GM03348 (cell line): Measurements from ENCODE around the gene HECW1.

ENCODE experiments used
- DNase-seq: peaks from one replicate; pipeline ENCODE4 v3.0.0; 2012; ENCODE audit warnings: low spot score

HECW1 gene

DNA sequence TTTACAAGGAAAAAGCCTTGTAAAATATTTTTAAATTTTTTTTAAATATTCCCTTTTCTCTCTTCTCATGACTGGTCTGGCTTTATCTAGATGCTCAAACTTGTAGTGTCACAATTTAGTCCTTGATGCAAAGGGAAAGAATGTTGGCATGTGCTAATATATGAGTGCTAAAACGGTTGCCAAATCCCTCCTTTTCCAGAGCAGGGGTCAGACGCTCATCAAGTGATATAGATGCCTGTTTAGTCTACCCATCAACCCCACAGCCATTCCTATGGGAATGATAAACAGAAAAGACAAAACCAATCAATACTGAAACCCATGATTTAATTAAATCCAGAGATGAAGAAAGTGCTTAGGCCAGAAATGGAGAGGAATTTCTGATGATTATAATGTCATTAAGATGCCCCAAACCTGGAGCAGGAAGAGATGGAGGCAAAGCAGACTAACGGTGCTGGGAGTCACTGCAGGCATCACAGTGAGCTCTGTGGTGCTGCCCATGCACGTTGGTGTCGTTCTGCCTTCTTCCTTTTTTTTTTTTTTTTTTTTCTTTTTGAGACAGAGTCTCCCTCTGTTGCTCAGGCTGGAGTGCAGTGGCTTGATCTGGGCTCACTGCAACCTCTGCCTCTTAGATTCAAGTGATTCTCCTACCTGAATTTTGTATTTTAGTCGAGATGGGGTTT, 260.4 kb downstream of the HECW1 start:
- no peak for DNase-seq

DNA sequence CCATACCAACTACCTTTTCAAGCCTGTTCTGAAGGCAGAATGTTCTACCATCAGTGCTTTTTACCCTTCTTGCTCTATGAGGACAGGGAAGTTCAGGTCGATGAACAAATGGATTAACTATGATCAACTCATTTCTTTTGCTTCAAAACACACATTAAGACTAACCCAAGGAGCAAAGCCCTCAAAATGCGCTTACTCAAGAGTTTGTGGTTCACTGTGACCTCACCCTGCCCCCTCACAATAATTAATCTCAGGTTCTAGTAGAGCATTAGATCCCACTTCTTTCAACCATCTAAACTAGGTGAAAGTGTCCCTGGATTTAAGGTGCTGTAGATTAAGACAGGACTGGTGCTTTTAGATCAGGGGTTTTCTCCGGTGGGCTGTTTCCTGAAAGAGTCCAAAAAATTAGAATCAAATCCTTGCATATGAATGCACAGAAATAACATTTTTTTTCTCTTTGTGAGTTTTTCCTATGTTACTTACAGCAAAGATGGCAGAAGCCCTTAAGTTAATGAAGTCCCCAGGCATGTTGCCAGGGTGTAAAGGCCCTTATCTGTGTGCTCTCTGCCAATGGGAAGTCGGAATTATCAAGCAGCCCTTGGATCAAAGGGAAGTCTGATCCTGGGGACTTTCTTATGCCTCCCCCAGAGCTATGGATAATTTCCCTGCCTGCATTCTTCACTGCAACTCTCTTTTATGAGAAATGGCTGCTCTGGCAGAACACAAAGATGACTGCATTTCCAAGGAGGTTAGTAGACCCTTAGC, 264.9 kb downstream of the HECW1 start:
- no peak for DNase-seq

DNA sequence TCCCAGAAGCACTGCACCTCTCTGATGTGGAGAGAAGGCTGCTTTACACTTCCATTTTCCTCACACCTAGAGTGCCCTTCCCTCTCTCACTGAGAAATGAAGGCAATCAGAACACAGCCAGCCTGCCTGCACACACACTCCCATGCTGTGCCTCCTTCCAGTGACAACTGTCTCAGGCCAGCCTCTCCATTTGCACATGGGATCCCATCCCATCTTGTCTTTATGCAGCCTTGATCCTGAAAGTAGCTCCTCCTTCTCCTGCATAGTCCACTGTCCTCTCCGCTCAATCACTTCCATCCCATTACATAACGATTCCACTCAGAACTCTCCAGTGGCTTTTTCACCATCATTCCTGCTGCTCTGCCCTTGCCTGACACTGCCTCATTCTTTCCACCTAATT, 266.8 kb downstream of the HECW1 start:
- DNase-seq, result no peak

DNA sequence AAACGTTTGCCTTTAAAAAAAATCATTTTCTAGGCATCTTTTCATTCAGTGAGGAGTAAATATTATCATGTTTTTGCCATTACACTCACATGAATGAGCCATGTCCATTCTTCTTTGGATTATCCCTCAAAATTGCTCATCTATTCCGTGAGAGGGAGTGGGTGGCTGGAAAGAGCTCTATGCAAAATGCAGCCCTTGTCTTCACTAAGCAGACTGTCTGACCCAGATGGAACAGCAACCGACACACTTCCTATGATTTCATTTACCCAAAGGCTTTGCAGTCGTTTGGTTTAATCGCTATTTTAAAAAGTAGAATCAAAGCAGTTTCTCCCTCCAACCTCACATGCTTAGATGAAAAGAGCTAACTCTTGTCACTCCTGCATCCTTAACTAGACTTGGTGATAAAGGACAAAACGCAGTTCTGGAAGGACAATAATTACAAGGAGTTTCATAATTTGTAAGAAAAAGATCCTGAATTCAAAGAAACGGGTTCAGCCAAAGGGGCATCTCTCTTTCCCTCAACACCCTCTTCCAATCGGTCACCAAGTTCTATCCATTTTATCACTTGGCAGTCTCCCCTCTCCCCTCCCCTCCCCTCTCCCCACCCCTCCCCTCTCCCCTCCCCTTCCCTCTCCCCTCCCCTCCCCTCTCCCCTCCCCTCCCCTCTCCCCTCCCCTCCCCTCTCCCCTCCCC, 272.3 kb downstream of the HECW1 start:
- no peak for DNase-seq

DNA sequence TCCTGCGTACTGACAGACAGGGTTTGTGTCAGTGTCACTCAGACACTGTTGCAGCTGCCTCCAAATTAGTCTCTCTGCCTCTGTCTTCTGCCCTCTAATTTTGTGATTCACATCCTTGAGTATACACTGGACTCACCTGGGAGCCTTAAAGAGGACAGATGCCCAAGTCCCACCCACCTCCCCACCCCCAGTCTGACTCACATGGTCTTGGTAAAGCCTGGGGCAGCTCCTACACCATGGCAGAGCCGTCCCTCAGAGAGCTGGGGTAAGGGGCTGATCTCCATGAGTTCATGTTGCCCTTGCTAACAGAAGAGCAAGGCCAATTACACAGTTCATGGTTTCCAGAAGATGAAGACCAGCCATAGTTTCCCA, 272.8 kb downstream of the HECW1 start:
- no peak for DNase-seq

GRCh38 chr7:43385856-43386255, 273.4 kb downstream of the HECW1 start:
- DNase-seq, result no peak

GRCh38 chr7:43387932-43388331, 275.5 kb downstream of the HECW1 start:
- DNase-seq, result no peak

DNA sequence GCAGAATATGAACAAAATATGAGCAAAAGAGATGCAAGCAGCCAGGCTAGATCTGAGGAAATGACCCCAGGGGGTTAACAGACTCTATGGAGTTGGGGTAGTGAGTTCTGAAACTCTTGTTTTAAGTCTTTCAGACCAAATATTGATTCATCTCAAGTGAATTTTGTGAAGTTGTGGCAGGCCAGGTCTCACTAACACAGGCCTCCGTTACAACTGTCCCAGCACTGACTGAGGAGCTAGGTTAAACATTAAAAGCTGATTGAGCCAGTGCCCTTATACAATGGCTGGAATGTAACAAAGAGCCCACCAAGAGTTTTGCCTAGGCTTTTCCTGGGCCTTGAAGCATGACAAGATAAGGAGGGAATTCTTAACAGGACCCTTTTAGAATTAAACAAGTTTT, 278.1 kb downstream of the HECW1 start:
- no peak for DNase-seq

- no peak for DNase-seq
These were observed 279.1 kb downstream of the HECW1 start for GRCh38 chr7:43391518-43391917.

DNA sequence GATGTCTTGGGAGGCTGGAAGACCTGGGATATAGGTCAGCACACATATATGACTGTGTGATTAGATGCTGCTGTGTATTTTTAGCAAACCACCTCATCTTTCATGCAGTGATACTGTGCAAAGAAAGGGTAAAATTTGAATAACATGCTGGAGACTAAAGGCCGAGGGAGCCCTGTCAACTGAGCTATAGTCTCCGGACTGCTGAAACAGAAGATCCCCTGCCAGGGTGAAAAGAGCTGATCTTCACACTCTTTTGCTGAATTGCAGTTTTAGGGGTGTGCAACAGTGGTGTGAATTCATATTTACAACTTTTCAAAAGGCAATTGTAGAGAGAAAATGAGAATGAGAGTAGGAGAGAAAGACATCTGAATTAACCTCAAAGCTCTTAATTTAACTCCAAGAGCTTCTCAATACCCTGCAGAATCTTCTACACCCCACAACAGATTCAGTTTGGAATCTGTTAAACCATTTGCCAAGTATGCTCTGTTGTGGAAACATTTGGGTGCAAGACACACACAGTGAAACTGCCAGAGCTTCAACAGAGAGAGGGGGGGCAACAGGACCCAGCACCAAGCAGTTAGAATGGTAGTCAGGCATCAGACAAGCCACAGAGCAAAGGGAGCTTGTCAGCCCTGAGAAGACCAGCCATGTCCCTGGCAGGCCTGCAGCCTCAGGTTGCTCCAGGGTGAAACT, 280.3 kb downstream of the HECW1 start:
- no peak for DNase-seq

DNA sequence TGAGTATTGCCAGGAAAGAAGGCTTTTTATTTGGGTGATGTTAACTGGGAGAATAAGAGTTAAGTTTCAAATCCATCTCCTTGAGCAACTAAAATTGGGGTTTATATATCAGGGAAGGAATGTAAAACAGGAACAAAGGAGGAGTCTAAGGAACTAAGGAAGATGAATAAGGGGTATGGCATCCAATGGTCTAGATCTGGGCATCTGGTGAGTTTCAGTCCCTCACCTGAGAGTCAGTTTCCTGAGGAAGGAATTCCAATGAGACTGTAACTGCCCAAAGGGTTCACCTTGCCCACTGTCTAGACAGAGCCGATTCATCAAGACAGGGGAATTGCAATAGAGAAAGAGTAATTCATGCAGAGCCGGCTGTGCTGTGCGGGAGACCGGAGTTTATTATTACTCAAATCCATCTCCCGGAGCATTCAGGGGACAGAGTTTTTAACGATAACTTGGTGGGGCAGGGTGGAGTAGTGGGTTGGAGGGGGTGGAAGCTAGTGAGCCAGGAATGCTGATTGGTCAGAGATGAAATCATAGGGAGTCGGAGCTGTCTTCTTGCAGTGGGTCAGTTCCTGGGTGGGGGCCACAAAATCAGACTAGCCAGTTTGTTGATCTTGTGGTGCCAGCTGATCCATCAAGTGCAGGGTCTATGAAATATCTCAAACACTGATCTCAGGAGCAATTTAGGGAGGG, 282.1 kb downstream of the HECW1 start:
- no peak for DNase-seq

GRCh38 chr7:43395351-43395750, 282.9 kb downstream of the HECW1 start:
- no peak for DNase-seq

DNA sequence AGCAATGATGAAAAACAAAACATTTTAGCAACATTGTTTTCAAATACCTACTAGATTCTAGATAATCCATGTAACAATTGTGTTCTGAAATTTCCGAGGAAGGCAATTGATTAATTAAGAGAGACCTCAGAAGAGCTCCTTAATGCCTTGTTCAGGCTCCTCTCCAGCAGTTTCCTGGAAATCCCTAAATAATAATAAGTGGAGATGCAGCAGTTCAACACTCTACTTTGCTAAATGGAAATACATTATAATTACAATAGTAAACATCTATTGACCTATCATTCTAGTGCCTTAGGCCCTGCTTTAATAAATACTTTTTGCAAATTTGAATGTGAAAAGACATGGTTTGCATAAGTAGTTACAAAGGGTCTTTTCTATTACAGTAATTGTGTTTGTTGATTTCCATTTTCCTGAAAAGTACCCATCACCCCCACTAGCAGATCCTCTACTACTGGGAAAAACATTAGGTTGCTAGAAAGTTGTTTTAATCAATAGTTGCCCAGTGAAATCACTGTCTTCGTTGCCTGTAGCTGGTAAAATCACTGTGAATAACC, 283.8 kb downstream of the HECW1 start:
- no peak for DNase-seq

- no peak for DNase-seq
These were observed 286.4 kb downstream of the HECW1 start for GRCh38 chr7:43398831-43399230.

- no peak for DNase-seq
These were observed 293.5 kb downstream of the HECW1 start for GRCh38 chr7:43405948-43406347.

DNA sequence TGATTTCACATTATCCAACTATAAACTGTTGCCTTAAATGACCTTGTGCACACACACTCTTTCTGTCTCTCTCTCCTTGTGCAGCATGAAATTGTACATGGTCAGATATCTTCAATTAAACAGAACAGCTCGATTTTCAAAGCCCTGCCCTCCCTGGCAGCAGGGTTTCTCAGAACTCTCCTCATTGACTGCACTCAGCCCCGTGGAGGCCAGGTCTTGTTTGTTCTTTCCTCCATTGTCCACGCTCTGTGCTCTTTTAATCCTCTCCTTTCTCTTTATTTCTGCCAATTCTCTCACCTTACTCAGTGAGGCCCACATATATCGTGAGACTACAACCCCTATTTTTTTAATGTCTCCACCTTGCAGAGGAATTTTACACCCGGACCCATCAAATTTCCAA, 294.5 kb downstream of the HECW1 start:
- no peak for DNase-seq

GRCh38 chr7:43408981-43409380, 296.5 kb downstream of the HECW1 start:
- no peak for DNase-seq

DNA sequence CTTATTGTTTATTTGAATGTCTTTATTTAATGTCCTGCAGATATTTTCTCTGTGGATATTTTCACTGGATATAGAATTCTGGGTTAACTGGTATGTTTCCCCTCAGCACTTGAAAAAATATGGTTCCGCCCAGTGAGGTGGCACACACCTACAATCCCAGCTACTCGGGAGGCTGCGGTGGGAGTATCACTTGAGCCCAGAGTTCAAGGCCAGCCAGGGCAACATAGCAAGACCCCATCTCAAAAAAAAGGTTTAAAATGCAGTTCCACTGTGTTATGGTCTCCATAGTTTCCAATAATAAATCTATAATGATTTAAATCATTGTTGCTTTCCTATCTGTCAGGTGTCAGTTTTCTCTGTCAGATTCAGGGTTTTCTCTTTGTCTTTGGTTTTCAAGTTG, 305.0 kb downstream of the HECW1 start:
- DNase-seq, result no peak

- DNase-seq, result no peak
These were observed 318.0 kb downstream of the HECW1 start for GRCh38 chr7:43430411-43430810.

GRCh38 chr7:43431020-43431595, 318.7 kb downstream of the HECW1 start:
- no peak for DNase-seq

- no peak for DNase-seq
These were observed 321.2 kb downstream of the HECW1 start for GRCh38 chr7:43433639-43434038.
